GM21786 (cell line): ENCODE data around the gene CAMKV.
"Not testable (repeated sequence)": the region's sequence is repeated elsewhere in the genome, so short reads cannot be mapped to it uniquely, and the experiment has no call there.

ENCODE experiments used
- ATAC-seq: cut with Tn5 transposase; IDR thresholded peaks from one replicate; pipeline ENCODE4 v1.9.1; 2021; ENCODE audit not compliant: unreplicated experiment

The CAMKV gene

GRCh38 chr3:49856181-49857005, 13.3 kb downstream of the CAMKV start, which contains the start of gene TRAIP:
TRAIP (minus strand) TSS chr3:49856564; CDS start chr3:49856453, 111 bp downstream.
- ATAC-seq, result peak; percentile 98

- ATAC-seq, result no peak
These were observed 14.0 kb downstream of the CAMKV start for GRCh38 chr3:49855662-49856061.

- ATAC-seq, result no peak
These were observed 24.0 kb downstream of the CAMKV start for GRCh38 chr3:49845694-49846093.

- no peak for ATAC-seq
These were observed 25.1 kb downstream of the CAMKV start for GRCh38 chr3:49844464-49845183.

GRCh38 chr3:49842843-49843517, 26.7 kb downstream of the CAMKV start:
- no peak for ATAC-seq

GRCh38 chr3:49841806-49842205, 27.9 kb downstream of the CAMKV start:
- ATAC-seq, result no peak

- no peak for ATAC-seq
These were observed 28.5 kb downstream of the CAMKV start for GRCh38 chr3:49841126-49841696.

- ATAC-seq, result no peak
These were observed 29.3 kb downstream of the CAMKV start for GRCh38 chr3:49840388-49840787.

GRCh38 chr3:49839193-49839809, 30.4 kb downstream of the CAMKV start:
- ATAC-seq, result no peak

GRCh38 chr3:49831341-49831740, 38.4 kb downstream of the CAMKV start:
- no peak for ATAC-seq

- ATAC-seq, result no peak
These were observed 43.7 kb downstream of the CAMKV start for GRCh38 chr3:49826016-49826415.

GRCh38 chr3:49823131-49823530, 46.6 kb downstream of the CAMKV start:
- ATAC-seq, result not testable (repeated sequence)

GRCh38 chr3:49813497-49814174, 56.1 kb downstream of the CAMKV start, which contains the start of gene UBA7:
UBA7 (minus strand) TSS chr3:49813953; CDS start chr3:49813787, 166 bp downstream.
- ATAC-seq, result no peak

GRCh38 chr3:49812916-49813496, 56.7 kb downstream of the CAMKV start:
- no peak for ATAC-seq
